Suprapubic skin (tissue), 3 donors: ENCODE data around the gene INPP4B.

Source experiments
- POLR2A ChIP-seq, 2 donors: fragments of 450-650 bp; IDR thresholded peaks; one replicate each; pipeline ENCODE4 v1.6.1; 2017; ENCODE audit warnings: antibody characterized with exemption in 2 of 2, mild to moderate bottlenecking in 2 of 2, moderate library complexity in 2 of 2
- TF ChIP-seq, protein P1 (sequence below), 2 donors: fragments of 200-600 bp in 1 of 2; fragments of 450-650 bp in 1 of 2; sonication (generic) in 1 of 2; IDR thresholded peaks; one replicate each; pipeline ENCODE4 v1.5.1; 2016 to 2019; ENCODE audit warnings: antibody characterized with exemption in 2 of 2, mild to moderate bottlenecking in 1 of 2, moderate library complexity in 1 of 2

GRCh38 chr4:142064181-142064580 is 781.9 kb downstream of the INPP4B start:
- TF ChIP-seq, protein P1, sequence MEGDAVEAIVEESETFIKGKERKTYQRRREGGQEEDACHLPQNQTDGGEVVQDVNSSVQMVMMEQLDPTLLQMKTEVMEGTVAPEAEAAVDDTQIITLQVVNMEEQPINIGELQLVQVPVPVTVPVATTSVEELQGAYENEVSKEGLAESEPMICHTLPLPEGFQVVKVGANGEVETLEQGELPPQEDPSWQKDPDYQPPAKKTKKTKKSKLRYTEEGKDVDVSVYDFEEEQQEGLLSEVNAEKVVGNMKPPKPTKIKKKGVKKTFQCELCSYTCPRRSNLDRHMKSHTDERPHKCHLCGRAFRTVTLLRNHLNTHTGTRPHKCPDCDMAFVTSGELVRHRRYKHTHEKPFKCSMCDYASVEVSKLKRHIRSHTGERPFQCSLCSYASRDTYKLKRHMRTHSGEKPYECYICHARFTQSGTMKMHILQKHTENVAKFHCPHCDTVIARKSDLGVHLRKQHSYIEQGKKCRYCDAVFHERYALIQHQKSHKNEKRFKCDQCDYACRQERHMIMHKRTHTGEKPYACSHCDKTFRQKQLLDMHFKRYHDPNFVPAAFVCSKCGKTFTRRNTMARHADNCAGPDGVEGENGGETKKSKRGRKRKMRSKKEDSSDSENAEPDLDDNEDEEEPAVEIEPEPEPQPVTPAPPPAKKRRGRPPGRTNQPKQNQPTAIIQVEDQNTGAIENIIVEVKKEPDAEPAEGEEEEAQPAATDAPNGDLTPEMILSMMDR (IDR thresholded peaks at IDR 0.05) = no peak
- TF ChIP-seq POLR2A (IDR thresholded peaks at IDR 0.05) = no peak
